HG03558 (cell line): ENCODE data around the gene CTSD.
"Not testable (repeated sequence)": the region's sequence is repeated elsewhere in the genome, so short reads cannot be mapped to it uniquely, and the experiment has no call there.

ENCODE experiments used
- ATAC-seq: cut with Tn5 transposase; IDR thresholded peaks from one replicate; pipeline ENCODE4 v1.9.1; 2021; ENCODE audit warnings: moderate number of reproducible peaks; ENCODE audit not compliant: unreplicated experiment; ENCODE audit errors: extremely low read depth

CTSD gene

GRCh38 chr11:1763796-1764661, at the start of gene CTSD:
CTSD (minus strand) TSS chr11:1763927; CDS start chr11:1763859, 68 bp downstream.
- no peak for ATAC-seq

- ATAC-seq: not testable (repeated sequence)
Measured at GRCh38 chr11:1813356-1813755, 49.6 kb upstream of the CTSD start.

GRCh38 chr11:1812801-1813200, 49.1 kb upstream of the CTSD start:
- ATAC-seq: no peak

GRCh38 chr11:1812274-1812673, 48.5 kb upstream of the CTSD start:
- ATAC-seq: no peak

- no peak for ATAC-seq
Measured at GRCh38 chr11:1810761-1811160, 47.0 kb upstream of the CTSD start.

GRCh38 chr11:1807264-1807995, 43.7 kb upstream of the CTSD start:
- no peak for ATAC-seq

- no peak for ATAC-seq
Measured at GRCh38 chr11:1805525-1805924, 41.8 kb upstream of the CTSD start.

GRCh38 chr11:1803835-1804519, 40.2 kb upstream of the CTSD start:
- not testable (repeated sequence) for ATAC-seq

- ATAC-seq: no peak
Measured at GRCh38 chr11:1803246-1803645, 39.5 kb upstream of the CTSD start.

- ATAC-seq: no peak
Measured at GRCh38 chr11:1797391-1798125, 33.8 kb upstream of the CTSD start.

GRCh38 chr11:1796413-1797011, 32.8 kb upstream of the CTSD start:
- ATAC-seq: no peak

- no peak for ATAC-seq
Measured at GRCh38 chr11:1793081-1793480, 29.4 kb upstream of the CTSD start.

GRCh38 chr11:1792461-1792860, 28.7 kb upstream of the CTSD start:
- no peak for ATAC-seq

- ATAC-seq: no peak
Measured at GRCh38 chr11:1791912-1792311, 28.2 kb upstream of the CTSD start.

GRCh38 chr11:1786466-1786865, 22.7 kb upstream of the CTSD start:
- ATAC-seq: no peak

GRCh38 chr11:1785749-1786413, 22.2 kb upstream of the CTSD start:
- ATAC-seq: no peak

- ATAC-seq: no peak
Measured at GRCh38 chr11:1784761-1785650, 21.3 kb upstream of the CTSD start.
